ENCODE measurements around the gene CDC14B.

- TF ChIP-seq, protein P1, sequence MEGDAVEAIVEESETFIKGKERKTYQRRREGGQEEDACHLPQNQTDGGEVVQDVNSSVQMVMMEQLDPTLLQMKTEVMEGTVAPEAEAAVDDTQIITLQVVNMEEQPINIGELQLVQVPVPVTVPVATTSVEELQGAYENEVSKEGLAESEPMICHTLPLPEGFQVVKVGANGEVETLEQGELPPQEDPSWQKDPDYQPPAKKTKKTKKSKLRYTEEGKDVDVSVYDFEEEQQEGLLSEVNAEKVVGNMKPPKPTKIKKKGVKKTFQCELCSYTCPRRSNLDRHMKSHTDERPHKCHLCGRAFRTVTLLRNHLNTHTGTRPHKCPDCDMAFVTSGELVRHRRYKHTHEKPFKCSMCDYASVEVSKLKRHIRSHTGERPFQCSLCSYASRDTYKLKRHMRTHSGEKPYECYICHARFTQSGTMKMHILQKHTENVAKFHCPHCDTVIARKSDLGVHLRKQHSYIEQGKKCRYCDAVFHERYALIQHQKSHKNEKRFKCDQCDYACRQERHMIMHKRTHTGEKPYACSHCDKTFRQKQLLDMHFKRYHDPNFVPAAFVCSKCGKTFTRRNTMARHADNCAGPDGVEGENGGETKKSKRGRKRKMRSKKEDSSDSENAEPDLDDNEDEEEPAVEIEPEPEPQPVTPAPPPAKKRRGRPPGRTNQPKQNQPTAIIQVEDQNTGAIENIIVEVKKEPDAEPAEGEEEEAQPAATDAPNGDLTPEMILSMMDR (conservative IDR thresholded peaks at IDR 0.05; ENCODE audit: low read depth, low read length): no peak
- TF ChIP-seq EZH2phosphoT487 (IDR thresholded peaks at IDR 0.05; ENCODE audit: borderline replicate concordance, low read length): no peak
- no peak for TF ChIP-seq EZH2 (IDR thresholded peaks at IDR 0.05; ENCODE audit: low read length, unreplicated experiment)
Observed at GRCh38 chr9:96462541-96462940, 157.1 kb downstream of the CDC14B start.

Measured in PC-3 (cell line).